Activated CD4-positive, alpha-beta T cell treated with anti-CD3 and anti-CD28 coated beads, Interleukin-2, amount 10 ng/mL, durations not matched to agents 7 days and 5 days (primary cell): ENCODE data around the gene PPM1A. TPM values are rescaled to one million over a fixed set of nuclear protein-coding genes. Genes with fewer than 3 reads are reported as not detected.

Source experiments
- CTCF ChIA-PET: fragments of 350-600 bp; sonication (Branson Sonifier 250); formaldehyde crosslinking; loops from one replicate; lab custom pipeline; 2021; ENCODE audit warnings: antibody characterized with exemption; lab: Charles Lee
- POLR2A ChIA-PET: fragments of 350-600 bp; sonication (Branson Sonifier 250); formaldehyde crosslinking; loops from one replicate; lab custom pipeline; 2021; ENCODE audit warnings: antibody characterized with exemption; lab: Charles Lee
- DNase-seq: peaks from one replicate; pipeline ENCODE4 v3.0.0-alpha.2; 2020
- H3K27ac Mint-ChIP-seq: one replicate; pipeline ENCODE4 v1.8.0; 2021; ENCODE audit warnings: mild to moderate bottlenecking, moderate library complexity, mixed read lengths
- H3K27me3 Mint-ChIP-seq: one replicate; pipeline ENCODE4 v1.8.0; 2021; ENCODE audit warnings: mixed read lengths
- H3K36me3 Mint-ChIP-seq: one replicate; pipeline ENCODE4 v1.8.0; 2021; ENCODE audit warnings: low read depth, mixed read lengths
- H3K4me1 Mint-ChIP-seq: one replicate; pipeline ENCODE4 v1.8.0; 2021; ENCODE audit warnings: mixed read lengths
- H3K4me3 Mint-ChIP-seq: one replicate; pipeline ENCODE4 v1.8.0; 2021; ENCODE audit warnings: mild to moderate bottlenecking, moderate library complexity, mixed read lengths
- H3K9me3 Mint-ChIP-seq: one replicate; pipeline ENCODE4 v1.8.0; 2021; ENCODE audit warnings: mixed read lengths
- total RNA-seq, 2 experiments: library from RNA; stranded (reverse); gene quantifications; one replicate each; pipeline ENCODE4 v1.2.3, GENCODE V29; 2021

The PPM1A gene
- total RNA-seq, 2 experiments from 2014 or later, result 48.9 to 53.1 TPM

- H3K36me3 Mint-ChIP-seq, result peaks cover 1% of the 10 kb centered on the region
- no peak for DNase-seq
- H3K27ac Mint-ChIP-seq, result no peak overlapping the region
- ChIA-PET CTCF (no interaction called here), POLR2A (no interaction called here)
- H3K27me3 Mint-ChIP-seq, result peaks cover 7% of the 10 kb centered on the region
- H3K4me3 Mint-ChIP-seq, result no peak overlapping the region
- peaks cover 4% of the 10 kb centered on the region for H3K9me3 Mint-ChIP-seq
- no peaks in the 10 kb centered on the region for H3K4me1 Mint-ChIP-seq
Observed at GRCh38 chr14:60233891-60234290, 15.1 kb upstream of the PPM1A start.

DNA sequence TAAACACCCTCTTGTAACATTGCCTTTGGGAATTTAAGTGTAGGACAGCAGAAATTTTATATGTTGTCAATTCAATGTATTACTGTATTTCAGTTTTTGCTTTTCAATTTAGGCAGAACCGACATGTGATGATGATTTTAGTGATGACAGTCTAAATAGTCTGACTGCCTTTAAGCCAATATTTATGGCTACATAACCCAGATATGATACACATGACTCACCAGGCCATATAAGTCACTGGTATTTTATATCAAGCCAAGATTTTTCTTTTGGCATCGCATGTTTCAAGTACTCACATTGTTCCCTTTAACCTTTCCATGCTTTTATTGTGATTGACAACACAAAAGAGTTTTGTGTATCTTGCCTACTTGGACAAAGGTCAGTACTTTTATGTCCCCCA, 13.6 kb upstream of the PPM1A start:
- H3K36me3 Mint-ChIP-seq, result peaks cover 1% of the 10 kb centered on the region
- CTCF ChIA-PET, result no interaction called here
- H3K4me3 Mint-ChIP-seq, result no peak overlapping the region
- peaks cover 7% of the 10 kb centered on the region for H3K27me3 Mint-ChIP-seq
- POLR2A ChIA-PET, result no interaction called here
- no peak overlapping the region for H3K27ac Mint-ChIP-seq
- no peaks in the 10 kb centered on the region for H3K4me1 Mint-ChIP-seq
- H3K9me3 Mint-ChIP-seq, result peaks cover 4% of the 10 kb centered on the region
- no peak for DNase-seq

GRCh38 chr14:60238955-60239354, 10.1 kb upstream of the PPM1A start:
- Mint-ChIP-seq H3K4me1 (peaks cover 5% of the 10 kb centered on the region), H3K36me3 (no peaks in the 10 kb centered on the region), H3K4me3 (no peak overlapping the region), H3K27ac (no peak overlapping the region), H3K9me3 (no peaks in the 10 kb centered on the region), H3K27me3 (no peaks in the 10 kb centered on the region)
- DNase-seq, result no peak
- ChIA-PET CTCF (no interaction called here), POLR2A (no interaction called here)

DNA sequence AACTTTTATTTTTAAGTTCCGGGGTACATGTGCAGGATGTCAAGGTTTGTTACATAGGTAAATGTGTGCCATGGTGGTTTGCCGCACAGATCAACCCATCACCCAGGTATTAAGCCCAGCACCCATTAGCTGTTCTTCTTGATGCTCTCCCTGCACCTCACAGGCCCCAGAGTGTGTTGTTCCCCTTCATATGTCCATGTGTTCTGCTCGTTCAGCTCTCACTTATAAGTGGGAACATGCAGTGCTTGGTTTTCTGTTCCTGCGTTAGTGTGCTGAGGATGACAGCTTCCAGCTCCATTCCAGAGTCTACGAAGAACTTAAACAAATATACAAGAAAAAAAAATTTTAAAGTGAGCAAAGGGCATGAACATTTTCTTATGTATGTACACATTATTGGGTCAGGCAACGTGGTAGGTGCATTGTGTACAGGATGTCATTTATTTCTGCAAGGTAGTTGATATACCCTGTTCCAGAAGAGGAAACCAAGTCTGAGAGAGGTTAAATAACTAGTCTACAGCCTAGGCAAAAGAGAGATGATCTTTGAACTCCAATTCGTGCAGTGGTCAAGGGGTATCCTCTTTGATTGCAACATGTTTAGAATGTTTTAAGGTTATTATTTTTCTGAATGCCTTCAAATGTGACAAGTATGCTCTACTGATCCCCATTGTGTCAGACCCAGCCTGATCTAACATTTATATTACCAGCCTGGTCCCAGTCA, 8.7 kb upstream of the PPM1A start:
- ChIA-PET POLR2A (no interaction called here), CTCF (interaction anchor here (0.6 kb wide), 1 partner anchor 68 kb away, joined by 3 read pairs; no protein-coding TSS in a partner anchor)
- Mint-ChIP-seq H3K4me3 (no peak overlapping the region), H3K27ac (no peak overlapping the region), H3K27me3 (no peaks in the 10 kb centered on the region), H3K36me3 (no peaks in the 10 kb centered on the region), H3K9me3 (no peaks in the 10 kb centered on the region), H3K4me1 (peaks cover 5% of the 10 kb centered on the region)
- DNase-seq, result no peak

DNA sequence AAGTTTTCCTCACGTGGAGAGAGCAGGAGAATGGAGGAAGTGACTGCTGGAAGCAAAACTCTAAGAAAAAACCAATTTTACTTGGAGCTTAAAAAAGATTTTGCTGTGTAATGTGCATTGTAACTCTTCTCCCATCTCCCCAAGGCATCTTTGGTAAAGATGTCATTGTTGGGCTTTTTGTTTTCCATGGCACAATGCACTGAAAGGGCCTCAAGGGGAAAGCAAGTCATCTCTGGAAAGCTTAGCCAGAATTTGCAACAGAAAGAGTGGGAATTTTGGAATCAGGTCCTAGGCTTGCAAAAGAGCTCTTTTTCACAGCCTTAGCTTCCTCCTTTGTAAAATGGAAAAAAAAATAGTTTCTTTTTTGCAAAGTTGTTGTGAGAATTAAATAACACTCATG, 7.9 kb upstream of the PPM1A start:
- no peak overlapping the region for H3K4me3 Mint-ChIP-seq
- ChIA-PET CTCF (no interaction called here), POLR2A (no interaction called here)
- no peak for DNase-seq
- no peaks in the 10 kb centered on the region for H3K36me3 Mint-ChIP-seq
- no peaks in the 10 kb centered on the region for H3K27me3 Mint-ChIP-seq
- no peaks in the 10 kb centered on the region for H3K9me3 Mint-ChIP-seq
- H3K27ac Mint-ChIP-seq, result no peak overlapping the region
- peaks cover 12% of the 10 kb centered on the region for H3K4me1 Mint-ChIP-seq

GRCh38 chr14:60242429-60242828, 6.6 kb upstream of the PPM1A start:
- no peak for DNase-seq
- Mint-ChIP-seq H3K27ac (no peak overlapping the region), H3K27me3 (no peaks in the 10 kb centered on the region), H3K9me3 (no peaks in the 10 kb centered on the region), H3K36me3 (no peaks in the 10 kb centered on the region), H3K4me3 (no peak overlapping the region), H3K4me1 (peaks cover 19% of the 10 kb centered on the region)
- ChIA-PET POLR2A (no interaction called here), CTCF (no interaction called here)

DNA sequence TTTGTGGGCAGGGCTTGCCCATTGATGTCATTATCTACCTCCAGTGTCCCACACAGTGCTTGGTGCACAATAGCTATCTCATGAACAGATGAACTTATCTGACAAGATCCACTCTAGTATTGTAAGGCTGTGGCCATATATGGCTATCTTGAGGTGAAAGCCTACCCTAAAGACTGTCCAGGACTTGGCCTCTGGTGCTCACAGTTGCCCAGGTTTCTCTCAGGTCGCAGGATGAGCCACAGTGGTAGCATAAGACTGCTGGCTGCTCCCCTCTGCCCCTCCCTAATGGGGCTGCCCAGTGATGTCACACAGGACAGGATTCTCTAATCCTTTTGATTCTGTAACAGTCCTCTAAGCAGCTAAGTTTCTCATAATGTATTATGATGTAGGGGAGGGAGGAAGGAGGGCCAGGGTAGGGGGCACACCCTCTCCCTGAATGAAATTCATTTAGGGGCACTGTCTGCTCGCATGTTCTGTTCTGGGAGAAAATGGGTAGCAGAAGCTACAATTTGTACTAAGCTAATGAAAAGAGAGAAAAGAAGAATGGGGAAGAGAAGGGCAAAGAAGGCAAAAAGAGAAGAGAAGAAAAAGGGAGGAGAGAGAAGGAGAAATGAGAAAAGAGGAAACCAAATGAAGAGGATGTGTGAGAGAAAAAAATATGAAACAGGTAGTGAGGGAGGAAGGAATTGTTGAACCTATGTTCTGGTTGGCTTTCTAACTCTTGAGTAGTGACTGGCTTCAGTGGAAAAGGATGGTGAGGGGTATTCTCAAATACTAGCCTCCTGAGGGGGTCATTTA, 3.4 kb upstream of the PPM1A start:
- Mint-ChIP-seq H3K36me3 (peaks cover 3% of the 10 kb centered on the region), H3K4me3 (no peak overlapping the region), H3K27ac (no peak overlapping the region), H3K27me3 (no peaks in the 10 kb centered on the region), H3K4me1 (peaks cover 36% of the 10 kb centered on the region), H3K9me3 (no peaks in the 10 kb centered on the region)
- CTCF ChIA-PET, result interaction anchor here (0.6 kb wide), 1 partner anchor 80 kb away, joined by 4 read pairs; no protein-coding TSS in a partner anchor
- DNase-seq, result no peak
- POLR2A ChIA-PET, result no interaction called here

- H3K4me3 Mint-ChIP-seq, result peak overlapping the region; percentile 90
- H3K9me3 Mint-ChIP-seq, result no peaks in the 10 kb centered on the region
- ChIA-PET CTCF (interaction anchor here (0.6 to 1.3 kb wide), 4 partner anchors 11 to 283 kb away, joined by 3 to 7 read pairs (median 4); no protein-coding TSS in a partner anchor), POLR2A (interaction anchor here (0.5 kb wide), 1 partner anchor 157 kb away, joined by 3 read pairs; no protein-coding TSS in a partner anchor)
- H3K27ac Mint-ChIP-seq, result peak overlapping the region; percentile 100
- peak; percentile 89 for DNase-seq
- peaks cover 51% of the 10 kb centered on the region for H3K4me1 Mint-ChIP-seq
- no peaks in the 10 kb centered on the region for H3K27me3 Mint-ChIP-seq
- peaks cover 16% of the 10 kb centered on the region for H3K36me3 Mint-ChIP-seq
Observed at GRCh38 chr14:60247994-60248696, 876 bp upstream of the PPM1A start.

DNA sequence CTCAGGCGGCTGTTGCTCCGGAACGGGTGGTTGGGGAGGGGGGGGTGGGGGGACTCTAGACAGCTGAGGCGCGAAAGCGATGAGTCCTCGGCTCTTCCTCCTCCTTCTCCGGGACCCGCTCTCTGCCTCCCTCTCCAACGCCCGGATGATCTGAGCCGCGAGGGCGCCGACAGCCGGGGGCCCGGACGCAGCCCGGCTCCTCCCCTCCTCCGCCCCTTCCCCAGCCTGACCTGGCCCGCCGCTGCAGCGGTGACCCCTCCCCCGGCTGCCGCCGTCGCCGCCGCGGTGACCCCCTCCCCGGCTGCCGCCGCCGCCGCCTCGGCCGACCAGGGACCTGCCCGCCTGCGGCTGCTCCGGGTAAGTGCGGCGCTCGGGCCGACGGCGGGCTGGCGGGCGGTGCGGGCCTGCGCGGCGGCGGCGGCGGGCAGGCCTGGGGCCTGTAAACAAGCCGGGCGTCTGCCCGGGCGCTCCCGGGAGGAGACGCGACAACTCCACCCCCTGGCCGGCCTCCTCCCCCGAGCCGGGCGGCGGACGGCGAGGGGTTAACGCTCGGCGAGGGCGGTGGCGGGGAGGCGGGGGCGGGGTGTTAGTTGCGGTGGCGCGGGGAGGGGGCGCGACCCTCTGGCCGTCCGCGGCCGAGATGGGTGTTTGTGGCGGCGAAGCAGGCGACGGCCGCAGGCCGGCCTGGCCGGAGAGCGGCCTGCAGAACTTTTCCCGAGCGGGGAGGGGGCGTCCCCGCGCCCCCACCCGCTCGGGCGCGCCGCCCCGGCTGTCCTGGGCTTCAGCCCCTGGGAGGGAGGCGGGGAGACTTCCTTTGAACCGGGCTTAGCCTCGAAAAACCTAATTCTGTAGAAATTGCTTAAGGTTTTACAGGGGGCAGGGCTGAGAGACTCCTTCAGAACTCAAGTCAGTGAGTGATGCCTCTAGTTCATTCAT, 568 bp downstream of the PPM1A start:
- peaks cover 55% of the 10 kb centered on the region for H3K4me1 Mint-ChIP-seq
- H3K4me3 Mint-ChIP-seq, result peak overlapping the region; percentile 90
- CTCF ChIA-PET, result interaction anchor here (0.8 to 1.3 kb wide), 2 partner anchors 82 kb away, joined by 3 to 7 read pairs; no protein-coding TSS in a partner anchor
- H3K27me3 Mint-ChIP-seq, result no peaks in the 10 kb centered on the region
- DNase-seq, result peak; percentile 67
- H3K9me3 Mint-ChIP-seq, result peaks cover 3% of the 10 kb centered on the region
- peaks cover 18% of the 10 kb centered on the region for H3K36me3 Mint-ChIP-seq
- peak overlapping the region; percentile 100 for H3K27ac Mint-ChIP-seq
- POLR2A ChIA-PET, result interaction anchor here (0.7 kb wide), 1 partner anchor 995 kb away, joined by 3 read pairs; no protein-coding TSS in a partner anchor

- peaks cover 58% of the 10 kb centered on the region for H3K4me1 Mint-ChIP-seq
- H3K4me3 Mint-ChIP-seq, result peak overlapping the region; percentile 79
- H3K27me3 Mint-ChIP-seq, result no peaks in the 10 kb centered on the region
- H3K27ac Mint-ChIP-seq, result peak overlapping the region; percentile 71
- POLR2A ChIA-PET, result no interaction called here
- CTCF ChIA-PET, result interaction anchor here (0.8 kb wide), 1 partner anchor 81 kb away, joined by 3 read pairs; no protein-coding TSS in a partner anchor
- H3K36me3 Mint-ChIP-seq, result peaks cover 22% of the 10 kb centered on the region
- DNase-seq, result no peak
- H3K9me3 Mint-ChIP-seq, result peaks cover 3% of the 10 kb centered on the region
Observed at GRCh38 chr14:60250257-60251035, 1.4 kb downstream of the PPM1A start.

DNA sequence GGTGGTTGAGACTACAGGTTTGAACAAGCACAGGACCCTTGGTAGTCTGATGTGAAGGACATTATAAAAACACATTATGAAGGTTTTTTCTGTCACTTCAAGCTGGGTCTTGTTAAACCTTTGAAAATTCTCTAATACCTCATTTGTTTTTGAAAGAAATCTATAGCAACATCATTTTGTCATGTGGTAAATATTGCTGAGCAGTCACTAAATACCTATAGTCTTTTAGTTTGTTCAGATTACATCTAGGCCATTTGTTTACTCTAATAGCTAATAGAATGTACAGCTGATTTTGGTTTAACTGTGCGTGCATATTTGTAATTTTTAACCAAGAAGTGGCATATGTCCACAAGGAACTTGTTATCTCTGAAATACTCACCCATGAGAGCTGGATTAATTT, 2.9 kb downstream of the PPM1A start:
- Mint-ChIP-seq H3K36me3 (peaks cover 25% of the 10 kb centered on the region), H3K27ac (no peak overlapping the region), H3K4me1 (peaks cover 52% of the 10 kb centered on the region), H3K27me3 (no peaks in the 10 kb centered on the region), H3K9me3 (peaks cover 3% of the 10 kb centered on the region), H3K4me3 (peak overlapping the region; percentile 15)
- CTCF ChIA-PET, result no interaction called here
- POLR2A ChIA-PET, result no interaction called here
- DNase-seq, result no peak
